Thoracic aorta endothelial cell (primary cell): ENCODE data around the gene TRIM65. TPM values are rescaled to one million over a fixed set of nuclear protein-coding genes. Genes with fewer than 3 reads are reported as not detected.

Source experiments
- total RNA-seq: library from RNA; depleted of rRNA; stranded (reverse); fragments of >200 nt; gene quantifications from 2 replicates; pipeline ENCODE4 v1.2.3, GENCODE V29; 2012

The TRIM65 gene, protein sequence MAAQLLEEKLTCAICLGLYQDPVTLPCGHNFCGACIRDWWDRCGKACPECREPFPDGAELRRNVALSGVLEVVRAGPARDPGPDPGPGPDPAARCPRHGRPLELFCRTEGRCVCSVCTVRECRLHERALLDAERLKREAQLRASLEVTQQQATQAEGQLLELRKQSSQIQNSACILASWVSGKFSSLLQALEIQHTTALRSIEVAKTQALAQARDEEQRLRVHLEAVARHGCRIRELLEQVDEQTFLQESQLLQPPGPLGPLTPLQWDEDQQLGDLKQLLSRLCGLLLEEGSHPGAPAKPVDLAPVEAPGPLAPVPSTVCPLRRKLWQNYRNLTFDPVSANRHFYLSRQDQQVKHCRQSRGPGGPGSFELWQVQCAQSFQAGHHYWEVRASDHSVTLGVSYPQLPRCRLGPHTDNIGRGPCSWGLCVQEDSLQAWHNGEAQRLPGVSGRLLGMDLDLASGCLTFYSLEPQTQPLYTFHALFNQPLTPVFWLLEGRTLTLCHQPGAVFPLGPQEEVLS
- 16.9 and 26.8 TPM in 2 replicates for total RNA-seq

DNA sequence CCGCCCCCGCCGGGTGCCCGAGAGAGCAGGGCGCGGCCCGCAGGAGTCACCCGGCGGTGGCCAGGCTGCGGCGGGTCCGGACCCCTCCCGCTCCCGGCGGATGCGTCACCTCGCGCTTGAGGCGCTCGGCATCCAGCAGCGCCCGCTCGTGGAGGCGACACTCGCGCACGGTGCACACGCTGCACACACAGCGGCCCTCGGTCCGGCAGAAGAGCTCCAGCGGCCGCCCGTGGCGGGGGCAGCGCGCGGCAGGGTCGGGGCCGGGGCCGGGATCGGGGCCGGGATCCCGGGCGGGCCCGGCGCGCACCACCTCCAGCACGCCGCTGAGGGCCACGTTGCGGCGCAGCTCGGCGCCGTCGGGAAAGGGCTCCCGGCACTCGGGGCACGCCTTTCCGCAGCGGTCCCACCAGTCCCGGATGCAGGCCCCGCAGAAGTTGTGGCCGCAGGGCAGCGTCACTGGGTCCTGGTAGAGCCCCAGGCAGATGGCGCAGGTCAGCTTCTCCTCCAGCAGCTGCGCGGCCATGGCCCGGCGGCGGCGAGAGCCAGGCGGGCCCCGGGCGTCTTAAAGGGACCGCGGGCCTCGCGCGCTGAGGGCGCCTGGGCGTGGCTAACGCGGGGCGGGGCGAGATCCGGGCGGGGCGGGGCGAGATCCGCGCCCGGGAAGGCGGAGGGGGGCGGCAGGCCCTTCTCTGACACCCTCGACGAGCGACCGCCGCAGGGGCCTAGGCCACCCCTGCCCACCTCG, at the start of gene TRIM65:
Gene TRIM65 (minus strand): TSS at position 537 of the 745 bp plus-strand sequence. CDS start 14 bp downstream, at position 523.

DNA sequence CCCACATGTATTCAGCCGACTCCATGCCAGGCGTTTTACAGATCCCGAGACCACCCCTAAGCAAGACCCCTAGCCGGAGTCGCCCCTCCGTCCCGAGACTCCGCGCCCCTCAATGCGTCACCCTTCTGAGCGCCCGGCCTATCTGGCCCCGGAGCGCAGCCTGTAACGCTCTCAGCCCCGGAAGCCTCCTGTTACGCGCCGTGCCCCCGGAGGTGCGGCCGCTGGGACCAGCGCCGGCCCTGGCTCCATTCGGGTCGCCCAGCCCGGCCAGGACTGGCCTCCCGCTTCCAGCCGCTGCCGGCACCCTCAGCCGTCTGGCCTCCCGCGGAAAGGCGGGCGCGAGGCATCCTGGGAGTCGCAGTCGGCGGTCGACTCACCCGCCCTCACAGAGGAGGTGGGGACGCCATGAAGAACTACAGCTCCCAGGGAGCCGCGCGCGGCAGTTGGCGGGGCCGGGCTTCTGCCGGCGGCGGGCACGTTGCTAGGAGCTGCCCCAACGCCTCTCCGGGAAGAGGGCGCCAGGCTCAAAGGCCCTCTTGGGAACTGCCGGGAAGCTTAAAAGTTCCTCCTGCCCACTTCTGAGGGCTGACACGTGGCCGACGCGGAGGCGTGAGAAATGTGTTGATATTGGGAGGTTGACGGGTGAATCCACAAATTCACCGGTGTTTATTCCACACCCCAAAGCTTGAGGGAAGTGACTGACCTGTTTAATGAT, 44.1 kb upstream of the TRIM65 start, which contains the start of gene FBF1:
Gene FBF1 (minus strand): TSS at position 316 of the 715 bp plus-strand sequence. CDS start 2,893 bp downstream, outside the sequence.

DNA sequence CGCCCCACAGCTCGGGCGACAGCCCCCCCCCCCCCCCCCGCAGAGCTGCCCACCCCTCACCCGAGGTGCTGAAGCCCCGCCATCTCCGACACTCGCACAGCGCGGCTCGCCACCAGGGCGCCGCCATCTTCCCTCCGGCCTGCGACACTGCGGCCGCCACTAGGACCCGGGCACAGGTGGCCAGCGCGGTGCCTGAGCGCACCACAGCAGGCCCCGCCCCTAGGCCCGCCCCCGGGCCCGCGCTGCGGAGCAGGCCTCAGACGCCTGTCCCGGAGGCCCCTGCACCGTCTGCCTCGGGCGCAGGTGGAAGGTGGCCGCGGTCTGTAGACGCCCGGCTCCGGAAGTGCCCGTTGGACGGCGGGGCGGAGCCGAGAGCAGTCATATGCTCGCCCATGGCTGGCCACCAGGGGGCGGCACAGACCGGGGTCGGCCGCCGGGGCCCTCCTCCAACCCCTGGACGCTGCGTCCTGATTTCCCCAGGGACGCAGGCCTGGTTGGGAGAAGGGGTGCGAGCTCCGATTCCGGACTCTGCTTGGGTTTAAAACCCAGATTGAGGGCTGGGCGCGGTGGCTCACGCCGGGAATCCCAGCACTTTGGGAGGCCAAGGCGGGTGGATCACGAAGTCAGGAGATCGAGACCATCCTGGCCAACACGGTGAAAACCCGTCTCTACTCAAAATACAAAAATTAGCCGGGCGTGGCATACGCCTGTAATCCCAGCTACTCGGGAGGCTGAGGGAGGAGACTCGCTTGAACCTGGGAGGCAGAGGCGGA, 8.2 kb upstream of the TRIM65 start, which contains the start of gene MRPL38:
Gene MRPL38 (minus strand): TSS at position 136 of the 773 bp plus-strand sequence. CDS start 9 bp downstream, at position 127.

DNA sequence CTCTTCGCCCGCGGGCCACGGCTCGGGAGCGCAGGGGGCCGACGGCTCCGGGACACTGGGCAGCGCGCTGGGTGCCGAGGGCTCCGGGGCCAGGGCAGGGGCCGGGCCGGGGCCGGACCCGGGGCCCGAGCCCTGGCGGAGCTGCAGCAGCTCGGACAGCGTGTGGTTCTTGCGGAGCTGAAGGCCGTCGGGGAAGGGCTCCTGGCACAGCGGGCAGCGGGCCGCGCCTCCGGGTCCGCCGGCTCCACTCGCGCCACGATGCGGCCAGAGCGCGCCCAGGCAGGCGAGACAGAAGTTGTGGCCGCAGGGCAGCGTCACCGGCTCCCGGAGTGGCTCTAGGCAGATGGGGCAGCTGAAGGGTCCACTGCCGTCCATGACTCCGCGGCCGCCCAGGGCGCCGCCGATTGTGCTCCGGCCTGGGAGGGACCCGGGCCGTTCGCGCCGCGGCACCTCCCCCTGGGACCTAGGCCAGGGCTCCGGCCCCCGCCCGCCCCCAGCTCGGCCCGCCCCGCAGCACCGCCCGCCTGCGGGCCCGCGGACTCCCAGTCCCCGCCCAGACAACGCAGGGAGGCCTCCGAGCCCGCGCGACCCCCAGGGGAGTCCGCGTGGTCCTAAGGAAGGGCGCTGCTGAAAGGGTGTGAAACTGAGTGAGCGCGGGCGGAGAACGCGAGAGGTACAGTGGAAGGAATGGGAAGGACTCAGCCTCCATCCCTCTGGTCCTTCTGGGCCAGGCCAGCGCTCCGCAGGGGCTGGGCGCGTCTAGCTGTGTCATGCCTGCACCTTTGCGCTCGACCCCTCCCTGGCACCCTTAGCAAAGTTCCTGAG, 18.4 kb downstream of the TRIM65 start, which contains the start of gene TRIM47:
Gene TRIM47 (minus strand): TSS at position 408 of the 825 bp plus-strand sequence. CDS start 33 bp downstream, at position 375.

DNA sequence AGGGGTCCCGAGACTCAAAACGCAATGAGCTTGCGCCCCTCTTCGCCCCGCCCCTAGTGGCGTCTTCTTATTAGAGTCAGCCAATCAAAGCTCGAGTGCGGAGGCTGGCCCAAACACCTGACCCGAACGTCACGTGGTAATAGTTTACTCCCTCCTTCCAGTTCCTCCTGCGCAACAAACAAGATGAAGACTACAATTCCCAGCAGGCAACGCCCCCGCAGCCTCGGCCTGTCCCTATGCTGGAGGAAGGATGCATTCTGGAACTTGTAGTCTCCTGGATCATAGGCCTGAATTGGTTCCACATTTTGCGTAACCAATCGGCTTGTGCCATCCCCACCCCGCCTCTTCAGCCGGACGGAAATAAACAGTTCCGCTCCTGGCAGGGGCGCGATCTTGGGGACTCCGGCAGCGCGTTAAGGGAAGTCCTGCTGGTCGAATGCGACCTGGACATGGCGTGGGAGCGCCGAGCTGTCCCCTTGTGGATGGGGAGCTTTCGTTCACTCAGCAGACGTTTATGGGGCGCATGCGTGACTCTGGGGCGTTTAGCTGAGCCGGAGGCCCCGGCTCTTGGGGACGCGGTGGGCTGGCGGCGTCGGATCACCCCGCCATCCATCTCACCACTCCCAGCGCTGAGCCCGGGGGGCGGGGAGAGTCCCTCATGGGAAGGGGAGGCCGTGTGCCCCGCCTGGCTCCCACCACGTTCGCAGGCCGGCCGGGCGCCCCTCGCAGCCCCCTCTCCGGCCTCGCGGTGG, 41.3 kb downstream of the TRIM65 start, which contains the start of gene WBP2:
Gene WBP2 (minus strand): TSS at position 26 of the 752 bp plus-strand sequence. CDS start 38 bp downstream, outside the sequence.

DNA sequence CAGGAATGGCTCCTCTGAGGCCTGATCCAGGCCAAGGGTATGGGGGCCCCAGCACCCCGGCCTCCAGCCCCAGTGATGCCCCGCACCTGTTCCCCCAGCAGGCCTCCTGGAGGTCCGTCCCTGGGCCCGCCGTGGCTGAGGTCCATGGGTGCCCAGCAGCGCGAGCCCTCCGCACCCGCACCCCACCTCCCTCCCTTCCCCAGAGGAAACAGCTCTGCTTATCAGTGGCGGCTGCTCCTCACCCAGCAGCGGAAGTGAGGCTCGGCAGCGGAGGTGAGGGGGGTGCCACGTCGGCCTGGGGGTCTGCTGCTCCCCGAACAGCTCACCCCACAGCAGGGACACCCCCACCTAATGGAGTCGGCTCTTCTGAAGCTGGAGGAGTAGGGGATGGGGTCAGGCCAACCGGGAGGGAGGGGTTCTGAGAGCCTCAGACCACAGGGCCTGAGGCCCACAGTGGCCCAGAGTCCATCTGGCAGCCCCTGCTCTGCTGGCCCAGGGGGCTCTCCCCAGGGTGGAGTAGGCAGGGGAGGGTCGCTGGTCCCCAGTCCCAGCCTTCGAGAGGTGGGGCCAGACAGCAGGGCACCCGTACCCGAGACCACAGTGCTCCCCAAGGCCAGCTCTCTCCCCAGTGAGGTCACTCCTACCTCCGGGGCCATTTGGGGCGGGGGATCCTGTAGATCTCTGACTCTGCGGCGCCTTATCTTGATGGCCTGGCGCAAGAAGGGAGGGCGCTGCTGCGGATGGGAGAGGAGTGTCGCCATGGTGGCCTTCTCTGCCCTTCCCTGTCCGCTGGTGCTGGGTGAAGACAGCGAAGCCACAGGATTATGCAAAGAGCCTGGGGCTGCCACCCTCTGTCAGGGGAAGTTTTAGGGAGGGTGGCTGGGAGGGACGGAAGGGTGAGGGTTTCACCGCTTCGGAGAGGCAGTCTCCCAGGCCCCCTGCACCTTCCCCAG, 52.9 kb downstream of the TRIM65 start, which contains the start of gene UNC13D:
Gene UNC13D (minus strand): TSS at position 828 of the 953 bp plus-strand sequence. CDS start 67 bp downstream, at position 761.

Other genes starting within 250 kb of the TRIM65 start
- gene RECQL5, start 229.8 kb downstream of the TRIM65 start, total RNA-seq = 20.2 and 20.8 TPM in 2 replicates
- 78.5 and 94.8 TPM in 2 replicates for gene SAP30BP, start 229.6 kb downstream of the TRIM65 start, total RNA-seq
- 3.7 TPM in 2 replicates for gene ITGB4, start 175.5 kb downstream of the TRIM65 start, total RNA-seq
- 37.8 and 42.7 TPM in 2 replicates for gene GALK1, start 131.8 kb downstream of the TRIM65 start, total RNA-seq
- gene UNK, start 112.1 kb downstream of the TRIM65 start, total RNA-seq = 18.5 and 23.1 TPM in 2 replicates
- gene UNC13D, start 52.5 kb downstream of the TRIM65 start, total RNA-seq = 3.5 and 3.7 TPM in 2 replicates
- 21.3 and 38.9 TPM in 2 replicates for gene WBP2, start 41.6 kb downstream of the TRIM65 start, total RNA-seq
- 21.5 and 38.1 TPM in 2 replicates for gene TRIM47, start 18.4 kb downstream of the TRIM65 start, total RNA-seq
- gene MRPL38, start 7.9 kb upstream of the TRIM65 start, total RNA-seq = 37.6 and 43.0 TPM in 2 replicates
- gene FBF1, start 44.1 kb upstream of the TRIM65 start, total RNA-seq = 7.7 TPM in 2 replicates
- gene ACOX1, start 82.2 kb upstream of the TRIM65 start, total RNA-seq = 64.3 and 67.8 TPM in 2 replicates
- gene TEN1, start 82.3 kb upstream of the TRIM65 start, total RNA-seq = 11.5 and 14.1 TPM in 2 replicates
- 0.40 and 0.86 TPM in 2 replicates for gene CDK3, start 103.9 kb upstream of the TRIM65 start, total RNA-seq
- not detected in 2 replicates for gene EVPL, start 130.4 kb upstream of the TRIM65 start, total RNA-seq
- gene SRP68, start 175.6 kb upstream of the TRIM65 start, total RNA-seq = 46.4 and 48.1 TPM in 2 replicates
- gene GALR2, start 177.8 kb upstream of the TRIM65 start, total RNA-seq = not detected in 2 replicates
- 0.07 TPM in 1 of 2 replicates, not detected in the other for gene ZACN, start 182.2 kb upstream of the TRIM65 start, total RNA-seq
- gene EXOC7, start 206.8 kb upstream of the TRIM65 start, total RNA-seq = 67.6 and 70.4 TPM in 2 replicates
- not detected in 2 replicates for gene FOXJ1, start 244.3 kb upstream of the TRIM65 start, total RNA-seq